Measurements from ENCODE around the gene KRTAP1-5. TPM values are rescaled to one million over a fixed set of nuclear protein-coding genes. Genes with fewer than 3 reads are reported as not detected.
"Not testable (repeated sequence)": the region's sequence is repeated elsewhere in the genome, so short reads cannot be mapped to it uniquely, and the experiment has no call there.

The KRTAP1-5 gene
- total and polyA plus RNA-seq, 4 donors: not detected

DNA sequence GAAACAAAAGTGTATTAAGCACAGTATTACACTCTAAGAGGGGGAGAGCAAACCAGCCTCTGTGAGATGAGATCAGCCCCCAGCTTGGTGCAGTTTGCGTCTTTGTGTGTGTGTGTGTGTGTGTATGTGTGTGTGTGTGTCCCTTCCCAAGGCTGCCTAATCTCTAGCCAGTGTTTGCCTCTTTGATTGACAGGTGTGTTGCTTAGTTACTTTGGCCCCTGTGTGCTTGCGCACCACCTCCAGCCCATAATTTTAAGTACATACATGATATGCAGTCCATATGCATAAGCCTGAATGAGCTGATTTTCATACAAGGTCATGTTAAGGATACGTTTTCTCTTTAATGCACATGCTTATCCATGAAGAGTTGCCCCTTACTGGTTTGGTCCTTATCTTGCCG is 25.2 kb downstream of the KRTAP1-5 start:
- H3K4me3 ChIP-seq (ENCODE audit: low read length in 2 of 2): no peak overlapping the region
- H3K27ac ChIP-seq (ENCODE audit: low read depth in 1 of 2, low read length in 2 of 2): no peak overlapping the region
- H3K4me1 ChIP-seq (ENCODE audit: control insufficient read depth in 1 of 2, insufficient read depth in 2 of 2, low read length in 2 of 2): no peaks in the 10 kb centered on the region
- H3K36me3 ChIP-seq (ENCODE audit: control insufficient read depth in 1 of 2, insufficient read depth in 2 of 2, low read length in 1 of 2): no peaks in the 10 kb centered on the region
- no peak for ATAC-seq (ENCODE audit: low FRiP score)
- intact Hi-C loops (cut with DNase I): no loop called here
- 78 to 86% methylated on average over 4 of the region's 4 CpGs for WGBS, 2 donors
- DNase-seq: no peak
- H3K27me3 ChIP-seq (ENCODE audit: control insufficient read depth in 1 of 2, insufficient read depth in 2 of 2, low read length in 1 of 2): no peaks in the 10 kb centered on the region
- H3K9me3 ChIP-seq (ENCODE audit: control insufficient read depth, low read length): no peaks in the 10 kb centered on the region

DNA sequence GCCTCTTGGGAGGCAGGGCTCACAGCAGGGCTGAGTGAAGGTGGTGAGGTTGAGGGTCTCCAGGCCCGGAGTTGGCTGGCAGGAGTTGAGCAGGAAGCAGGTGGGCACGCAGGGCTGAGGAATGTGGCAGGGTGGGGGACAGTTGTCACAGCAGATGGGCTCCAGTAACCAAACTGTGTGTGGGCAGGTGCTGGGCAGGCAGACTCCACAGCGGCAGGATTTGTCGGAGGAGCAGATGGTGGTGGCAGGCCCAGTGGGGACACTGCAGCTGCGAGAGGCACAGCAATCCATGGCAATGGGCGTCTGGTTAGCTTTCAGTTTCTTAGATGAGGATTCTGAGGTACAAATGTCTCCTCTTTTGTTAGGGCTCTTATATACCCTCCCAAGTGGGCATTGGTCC is 27.4 kb downstream of the KRTAP1-5 start, which contains the start of gene KRTAP3-2:
Gene KRTAP3-2, minus strand, starts transcription at position 344 of the 400 bp plus-strand sequence. Its CDS starts 53 bp downstream, at position 291.
- DNase-seq; H3K4me3 ChIP-seq (ENCODE audit: low read length in 2 of 2); H3K4me1 ChIP-seq (ENCODE audit: control insufficient read depth in 1 of 2, insufficient read depth in 2 of 2, low read length in 2 of 2); H3K36me3 ChIP-seq (ENCODE audit: control insufficient read depth in 1 of 2, insufficient read depth in 2 of 2, low read length in 1 of 2); H3K27me3 ChIP-seq (ENCODE audit: control insufficient read depth in 1 of 2, insufficient read depth in 2 of 2, low read length in 1 of 2); ATAC-seq (ENCODE audit: low FRiP score); H3K9me3 ChIP-seq (ENCODE audit: control insufficient read depth, low read length); intact Hi-C loops (cut with DNase I); H3K27ac ChIP-seq (ENCODE audit: low read depth in 1 of 2, low read length in 2 of 2): not testable (repeated sequence)
- 69 to 77% methylated on average over 5 to 6 of the region's 6 CpGs for WGBS, 2 donors

DNA sequence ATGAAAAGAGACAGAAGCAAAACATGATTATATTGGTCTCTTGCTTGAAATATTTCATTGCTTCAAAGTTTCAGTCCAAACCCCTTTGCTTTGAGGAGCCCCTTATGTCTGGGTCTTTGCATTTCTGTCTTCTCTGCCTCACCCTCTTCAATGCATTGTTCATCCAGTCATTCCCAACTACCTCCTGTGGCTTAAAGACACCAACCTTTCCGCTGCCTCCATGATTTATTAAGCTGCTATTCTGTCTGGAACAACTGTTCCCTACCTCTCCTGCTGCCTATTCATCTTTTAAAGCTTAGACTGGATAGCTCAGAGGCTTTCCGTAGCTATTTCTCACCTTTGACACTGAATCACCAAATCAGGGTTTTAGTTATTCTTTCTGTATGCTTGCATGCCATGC is 29.6 kb downstream of the KRTAP1-5 start:
- no peaks in the 10 kb centered on the region for H3K36me3 ChIP-seq (ENCODE audit: control insufficient read depth in 1 of 2, insufficient read depth in 2 of 2, low read length in 1 of 2)
- no peaks in the 10 kb centered on the region for H3K27me3 ChIP-seq (ENCODE audit: control insufficient read depth in 1 of 2, insufficient read depth in 2 of 2, low read length in 1 of 2)
- ATAC-seq (ENCODE audit: low FRiP score) (no peak), DNase-seq (no peak)
- no peak overlapping the region for H3K27ac ChIP-seq (ENCODE audit: low read depth in 1 of 2, low read length in 2 of 2)
- peaks cover 2% of the 10 kb centered on the region for H3K9me3 ChIP-seq (ENCODE audit: control insufficient read depth, low read length)
- WGBS, 2 donors: 17 to 28% methylated on average over 2 of the region's 2 CpGs
- H3K4me1 ChIP-seq (ENCODE audit: control insufficient read depth in 1 of 2, insufficient read depth in 2 of 2, low read length in 2 of 2): no peaks in the 10 kb centered on the region
- no peak overlapping the region for H3K4me3 ChIP-seq (ENCODE audit: low read length in 2 of 2)
- intact Hi-C loops (cut with DNase I): no loop called here

DNA sequence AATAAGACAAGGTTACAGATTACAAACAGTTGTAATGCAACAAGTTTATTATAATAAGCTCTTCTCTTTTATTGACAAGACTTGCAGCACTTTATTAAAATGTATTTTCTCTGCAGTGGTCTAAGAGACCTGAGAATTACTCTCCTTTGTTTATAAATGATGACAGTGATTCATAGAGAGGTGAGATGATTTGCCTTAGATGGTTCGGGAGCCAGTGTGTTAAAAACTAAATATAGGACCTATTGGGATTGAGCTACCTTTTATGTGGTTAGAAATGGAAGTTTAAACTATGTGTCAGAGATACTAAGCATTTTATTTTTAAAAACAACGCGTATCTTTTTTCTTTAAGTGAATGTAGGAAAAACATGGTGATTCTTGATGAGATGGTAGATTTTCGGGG is 30.2 kb downstream of the KRTAP1-5 start:
- no peak for DNase-seq
- H3K4me1 ChIP-seq (ENCODE audit: control insufficient read depth in 1 of 2, insufficient read depth in 2 of 2, low read length in 2 of 2): no peaks in the 10 kb centered on the region
- ATAC-seq (ENCODE audit: low FRiP score): no peak

DNA sequence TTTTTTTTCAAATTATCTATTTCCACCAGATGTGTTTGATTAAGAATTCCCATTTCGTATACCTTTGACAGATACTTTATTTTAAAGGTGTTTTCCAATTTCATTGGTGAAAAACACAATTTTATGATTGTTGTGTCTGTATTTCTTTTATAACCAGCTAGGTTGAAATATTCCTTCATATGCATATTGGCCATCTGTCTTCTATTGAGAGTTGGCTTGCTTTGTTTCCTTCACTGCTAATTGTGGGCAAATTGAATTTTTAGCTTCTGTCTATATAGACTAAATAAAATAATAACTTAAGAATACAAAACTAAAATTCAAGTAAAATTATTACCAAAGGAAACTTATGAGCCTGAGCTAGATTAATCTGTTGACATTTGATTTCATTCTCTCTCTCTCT is 31.9 kb downstream of the KRTAP1-5 start:
- Histone ChIP-seq H3K27ac (ENCODE audit: low read depth in 1 of 2, low read length in 2 of 2) (no peak overlapping the region), H3K36me3 (ENCODE audit: control insufficient read depth in 1 of 2, insufficient read depth in 2 of 2, low read length in 1 of 2) (no peaks in the 10 kb centered on the region), H3K4me1 (ENCODE audit: control insufficient read depth in 1 of 2, insufficient read depth in 2 of 2, low read length in 2 of 2) (no peaks in the 10 kb centered on the region), H3K9me3 (ENCODE audit: control insufficient read depth, low read length) (peaks cover 2% of the 10 kb centered on the region), H3K27me3 (ENCODE audit: control insufficient read depth in 1 of 2, insufficient read depth in 2 of 2, low read length in 1 of 2) (no peaks in the 10 kb centered on the region), H3K4me3 (ENCODE audit: low read length in 2 of 2) (no peak overlapping the region)
- ATAC-seq (ENCODE audit: low FRiP score) (no peak), DNase-seq (no peak)
- 51 to 56% methylated on average over 1 of the region's 1 CpG for WGBS, 2 donors
- intact Hi-C loops (cut with DNase I): no loop called here

More for the DNA sequence above, 30.2 kb downstream of the KRTAP1-5 start:
- H3K27ac ChIP-seq (ENCODE audit: low read depth in 1 of 2, low read length in 2 of 2): no peak overlapping the region
- no peak overlapping the region for H3K4me3 ChIP-seq (ENCODE audit: low read length in 2 of 2)
- H3K9me3 ChIP-seq (ENCODE audit: control insufficient read depth, low read length): peaks cover 2% of the 10 kb centered on the region
- 74 to 75% methylated on average over 4 of the region's 4 CpGs for WGBS, 2 donors
- no peaks in the 10 kb centered on the region for H3K36me3 ChIP-seq (ENCODE audit: control insufficient read depth in 1 of 2, insufficient read depth in 2 of 2, low read length in 1 of 2)
- H3K27me3 ChIP-seq (ENCODE audit: control insufficient read depth in 1 of 2, insufficient read depth in 2 of 2, low read length in 1 of 2): no peaks in the 10 kb centered on the region
- intact Hi-C loops (cut with DNase I): no loop called here

DNA sequence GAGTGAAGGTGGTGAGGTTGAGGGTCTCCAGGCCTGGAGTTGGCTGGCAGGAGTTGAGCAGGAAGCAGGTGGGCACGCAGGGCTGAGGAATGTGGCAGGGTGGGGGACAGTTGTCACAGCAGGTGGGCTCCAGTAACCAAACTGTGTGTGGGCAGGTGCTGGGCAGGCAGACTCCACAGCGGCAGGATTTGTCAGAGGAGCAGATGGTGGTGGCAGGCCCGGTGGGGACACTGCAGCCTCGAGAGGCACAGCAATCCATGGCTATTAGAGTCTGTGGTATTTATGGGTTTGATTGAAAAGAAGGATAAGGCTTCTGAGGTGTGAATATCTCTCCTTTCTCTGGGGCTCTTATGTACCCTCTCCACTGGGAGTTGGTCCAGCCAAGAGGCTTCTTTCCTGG is 33.2 kb downstream of the KRTAP1-5 start, which contains the start of gene KRTAP3-3:
Gene KRTAP3-3, minus strand, starts transcription at position 326 of the 400 bp plus-strand sequence. Its CDS starts 67 bp downstream, at position 259.
- H3K27me3 ChIP-seq (ENCODE audit: control insufficient read depth in 1 of 2, insufficient read depth in 2 of 2, low read length in 1 of 2): no peaks in the 10 kb centered on the region
- 22 to 30% methylated on average over 4 of the region's 4 CpGs for WGBS, 2 donors
- DNase-seq: no peak
- H3K4me3 ChIP-seq (ENCODE audit: low read length in 2 of 2): no peak within 1 kb of the TSS
- intact Hi-C loops (cut with DNase I): no loop called here
- no peak for ATAC-seq (ENCODE audit: low FRiP score)
- no peak within 1 kb of the TSS for H3K27ac ChIP-seq (ENCODE audit: low read depth in 1 of 2, low read length in 2 of 2)
- no peaks in the 10 kb centered on the region for H3K4me1 ChIP-seq (ENCODE audit: control insufficient read depth in 1 of 2, insufficient read depth in 2 of 2, low read length in 2 of 2)
- H3K36me3 ChIP-seq (ENCODE audit: control insufficient read depth in 1 of 2, insufficient read depth in 2 of 2, low read length in 1 of 2): no peaks in the 10 kb centered on the region
- H3K9me3 ChIP-seq (ENCODE audit: control insufficient read depth, low read length): peaks cover 2% of the 10 kb centered on the region

DNA sequence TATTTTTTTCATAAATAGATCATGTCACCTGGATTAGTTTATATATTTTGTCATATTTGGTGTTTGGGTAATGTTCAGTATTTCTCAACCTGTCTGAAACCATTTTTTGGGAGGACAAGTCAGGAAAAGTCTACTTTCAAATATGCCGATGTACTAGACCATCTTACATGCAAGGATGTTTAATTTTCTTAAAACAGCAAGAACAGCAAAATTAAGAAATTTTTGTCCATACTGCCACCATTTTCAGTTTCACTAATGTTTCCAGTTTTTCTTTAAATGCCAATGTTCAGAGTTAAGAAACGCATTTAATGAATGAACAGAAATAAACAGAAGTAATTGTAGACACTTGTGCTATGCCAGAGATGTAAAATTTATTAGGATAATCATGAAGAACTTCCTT is 33.9 kb downstream of the KRTAP1-5 start:
- whole genome bisulfite sequencing, 2 donors: 86 to 89% methylated on average over 2 of the region's 2 CpGs
- Histone ChIP-seq H3K27me3 (ENCODE audit: control insufficient read depth in 1 of 2, insufficient read depth in 2 of 2, low read length in 1 of 2) (no peaks in the 10 kb centered on the region), H3K4me1 (ENCODE audit: control insufficient read depth in 1 of 2, insufficient read depth in 2 of 2, low read length in 2 of 2) (no peaks in the 10 kb centered on the region), H3K27ac (ENCODE audit: low read depth in 1 of 2, low read length in 2 of 2) (no peak overlapping the region), H3K36me3 (ENCODE audit: control insufficient read depth in 1 of 2, insufficient read depth in 2 of 2, low read length in 1 of 2) (no peaks in the 10 kb centered on the region), H3K4me3 (ENCODE audit: low read length in 2 of 2) (no peak overlapping the region), H3K9me3 (ENCODE audit: control insufficient read depth, low read length) (peaks cover 2% of the 10 kb centered on the region)
- ATAC-seq (ENCODE audit: low FRiP score): no peak
- no peak for DNase-seq
- intact Hi-C loops (cut with DNase I): no loop called here

DNA sequence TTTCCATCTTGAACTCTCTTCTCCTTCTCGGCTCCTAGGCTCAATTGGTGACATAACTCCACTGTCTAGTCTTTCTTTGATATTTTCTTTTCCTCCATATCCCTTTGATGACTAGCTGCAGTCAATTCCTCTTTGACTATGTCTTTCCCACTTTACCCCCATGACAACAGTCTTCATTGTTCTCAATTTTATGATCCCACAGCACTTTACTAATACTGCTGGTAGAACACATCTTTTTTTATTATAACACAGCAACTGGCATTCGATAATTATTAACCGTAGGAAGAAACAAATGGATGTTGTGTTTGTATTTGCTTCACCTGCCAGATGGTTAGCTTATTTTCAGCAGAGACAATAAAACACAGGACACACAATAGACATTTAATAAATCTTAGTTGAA is 34.3 kb downstream of the KRTAP1-5 start:
- no peak overlapping the region for H3K27ac ChIP-seq (ENCODE audit: low read depth in 1 of 2, low read length in 2 of 2)
- intact Hi-C loops (cut with DNase I): no loop called here
- no peaks in the 10 kb centered on the region for H3K4me1 ChIP-seq (ENCODE audit: control insufficient read depth in 1 of 2, insufficient read depth in 2 of 2, low read length in 2 of 2)
- no peaks in the 10 kb centered on the region for H3K36me3 ChIP-seq (ENCODE audit: control insufficient read depth in 1 of 2, insufficient read depth in 2 of 2, low read length in 1 of 2)
- WGBS, 2 donors: 82 to 87% methylated on average over 3 of the region's 3 CpGs
- no peak for ATAC-seq (ENCODE audit: low FRiP score)
- H3K4me3 ChIP-seq (ENCODE audit: low read length in 2 of 2): no peak overlapping the region
- no peaks in the 10 kb centered on the region for H3K27me3 ChIP-seq (ENCODE audit: control insufficient read depth in 1 of 2, insufficient read depth in 2 of 2, low read length in 1 of 2)
- peaks cover 2% of the 10 kb centered on the region for H3K9me3 ChIP-seq (ENCODE audit: control insufficient read depth, low read length)
- DNase-seq: no peak

DNA sequence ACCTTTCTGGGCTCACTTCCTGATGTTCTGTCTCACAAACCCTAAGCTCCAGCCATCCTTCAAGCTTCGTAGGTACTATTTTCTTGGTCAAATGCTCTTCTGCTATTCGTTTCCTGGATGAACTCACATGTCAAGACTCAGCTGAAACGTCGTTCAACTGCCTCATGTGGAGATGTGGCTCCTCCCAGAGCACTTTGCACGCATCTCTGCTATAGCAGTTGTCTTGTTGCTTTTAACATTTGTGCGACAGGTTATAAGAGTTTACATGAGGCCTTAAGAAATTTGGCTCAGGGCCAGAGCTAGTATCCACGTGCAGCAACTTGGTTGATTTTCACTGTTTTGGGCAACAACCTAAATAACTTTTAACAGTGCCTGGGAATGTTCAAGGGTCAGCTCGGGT is 40.1 kb downstream of the KRTAP1-5 start:
- ATAC-seq (ENCODE audit: low FRiP score): no peak
- DNase-seq: no peak
- 42 to 43% methylated on average over 8 of the region's 8 CpGs for WGBS, 2 donors

More for the DNA sequence above, 40.1 kb downstream of the KRTAP1-5 start:
- no peak overlapping the region for H3K4me3 ChIP-seq (ENCODE audit: low read length in 2 of 2)
- no peaks in the 10 kb centered on the region for H3K9me3 ChIP-seq (ENCODE audit: control insufficient read depth, low read length)
- H3K36me3 ChIP-seq (ENCODE audit: control insufficient read depth in 1 of 2, insufficient read depth in 2 of 2, low read length in 1 of 2): no peaks in the 10 kb centered on the region
- H3K4me1 ChIP-seq (ENCODE audit: control insufficient read depth in 1 of 2, insufficient read depth in 2 of 2, low read length in 2 of 2): no peaks in the 10 kb centered on the region
- intact Hi-C loops (cut with DNase I): no loop called here
- no peaks in the 10 kb centered on the region for H3K27me3 ChIP-seq (ENCODE audit: control insufficient read depth in 1 of 2, insufficient read depth in 2 of 2, low read length in 1 of 2)
- H3K27ac ChIP-seq (ENCODE audit: low read depth in 1 of 2, low read length in 2 of 2): no peak overlapping the region
